A673 (cell line): Measurements from ENCODE around the gene ATP7B. TPM values are rescaled to one million over a fixed set of nuclear protein-coding genes. Genes with fewer than 3 reads are reported as not detected.

Source experiments
- BruUV-seq: library from RNA; stranded (reverse); fragments of 400-500 nt; replicated peaks from 2 replicates; lab custom pipeline; 2021; lab: Mats Ljungman, UMichigan
- CTCF ChIA-PET: fragments of 300-600 bp; sonication (Branson Sonifier 250); formaldehyde crosslinking; loops from one replicate; lab custom pipeline; 2022; ENCODE audit warnings: antibody characterized with exemption; lab: Charles Lee
- POLR2A ChIA-PET: fragments of 300-600 bp; sonication (Branson Sonifier 250); formaldehyde crosslinking; loops from one replicate; lab custom pipeline; 2022; ENCODE audit warnings: antibody characterized with exemption; ENCODE audit not compliant: low non-redundant PET; lab: Charles Lee
- DNase-seq: peaks from one replicate; pipeline ENCODE4 v3.0.0-alpha.2; 2015; ENCODE audit warnings: low spot score
- H3K27ac ChIP-seq: fragments of 200-600 bp; sonication (generic); 2 replicates; pipeline ENCODE4 v1.5.1; 2016; ENCODE audit warnings: mixed run types, low read depth, mild to moderate bottlenecking, mixed read lengths, antibody characterized with exemption, low read length; ENCODE audit not compliant: poor library complexity, severe bottlenecking
- H3K27me3 ChIP-seq: fragments of 200-600 bp; sonication (generic); replicated peaks from 2 replicates; pipeline ENCODE4 v1.6.1; 2017; ENCODE audit warnings: mixed run types, low read depth, mild to moderate bottlenecking, mixed read lengths, antibody characterized with exemption, low read length; ENCODE audit not compliant: insufficient read depth, poor library complexity
- H3K36me3 ChIP-seq: fragments of 200-600 bp; sonication (generic); 2 replicates; pipeline ENCODE4 v1.6.1; 2016; ENCODE audit warnings: mixed run types, mild to moderate bottlenecking, mixed read lengths, antibody characterized with exemption, low read length; ENCODE audit not compliant: insufficient read depth, poor library complexity, severe bottlenecking
- H3K4me1 ChIP-seq: fragments of 200-600 bp; sonication (generic); 2 replicates; pipeline ENCODE4 v1.6.1; 2017; ENCODE audit warnings: mixed run types, mild to moderate bottlenecking, mixed read lengths, antibody characterized with exemption, low read length; ENCODE audit not compliant: insufficient read depth, poor library complexity, severe bottlenecking
- H3K4me3 ChIP-seq: fragments of 200-600 bp; sonication (generic); 2 replicates; pipeline ENCODE4 v1.5.1; 2016; ENCODE audit warnings: low read depth, mixed run types, mild to moderate bottlenecking, mixed read lengths, low read length; ENCODE audit not compliant: poor library complexity, severe bottlenecking
- H3K9me3 ChIP-seq: fragments of 200-600 bp; sonication (generic); 2 replicates; pipeline ENCODE4 v1.6.1; 2016; ENCODE audit warnings: mixed run types, low read depth, mild to moderate bottlenecking, mixed read lengths, antibody characterized with exemption, low read length; ENCODE audit not compliant: poor library complexity, severe bottlenecking
- CTCF ChIP-seq: fragments of 300-800, 200-600 bp; sonication (generic); conservative IDR thresholded peaks from 2 replicates; pipeline ENCODE4 v1.5.1; 2017; ENCODE audit warnings: low read depth, mild to moderate bottlenecking, antibody characterized with exemption, low read length, moderate library complexity, mixed read lengths
- EZH2 ChIP-seq: fragments of 200-600 bp; sonication (generic); IDR thresholded peaks from 2 replicates; pipeline ENCODE4 v1.6.1; 2017; ENCODE audit warnings: borderline replicate concordance, low read depth, mild to moderate bottlenecking, mixed read lengths, antibody characterized with exemption, low read length; ENCODE audit not compliant: poor library complexity, severe bottlenecking
- intact Hi-C: fragments of 100-400 bp; cut with micrococcal nuclease; formaldehyde crosslinking; loops from one replicate; pipeline ENCODE4 v1.10.0; 2022; ENCODE audit not compliant: unreplicated experiment
- total RNA-seq: library from RNA; stranded (reverse); gene quantifications from 2 replicates; pipeline ENCODE4 v1.2.3, GENCODE V29; 2021

ATP7B gene
- total RNA-seq, 1 experiment from 2014 or later, result 2.9 TPM

GRCh38 chr13:51943721-51944120 is 67.5 kb downstream of the ATP7B start:
- Histone ChIP-seq H3K4me1 (no peaks in the 10 kb centered on the region), H3K4me3 (no peak overlapping the region), H3K27ac (no peak overlapping the region), H3K36me3 (no peaks in the 10 kb centered on the region), H3K9me3 (no peaks in the 10 kb centered on the region), H3K27me3 (peaks cover 3% of the 10 kb centered on the region)
- ChIA-PET POLR2A (no interaction called here), CTCF (no interaction called here)
- no peak for DNase-seq
- TF ChIP-seq EZH2, result no peak
- TF ChIP-seq CTCF, result no peak
- intact Hi-C loops, result no loop called here
- no TSS peak for BruUV-seq

GRCh38 chr13:51942189-51942588 is 69.1 kb downstream of the ATP7B start:
- no TSS peak for BruUV-seq
- DNase-seq, result no peak
- no peaks in the 10 kb centered on the region for H3K4me1 ChIP-seq
- no peaks in the 10 kb centered on the region for H3K36me3 ChIP-seq
- intact Hi-C loops, result no loop called here
- TF ChIP-seq CTCF (no peak), EZH2 (no peak)
- no peak overlapping the region for H3K4me3 ChIP-seq
- ChIA-PET POLR2A (no interaction called here), CTCF (no interaction called here)
- H3K27ac ChIP-seq, result no peak overlapping the region
- no peaks in the 10 kb centered on the region for H3K9me3 ChIP-seq
- peaks cover 3% of the 10 kb centered on the region for H3K27me3 ChIP-seq

DNA sequence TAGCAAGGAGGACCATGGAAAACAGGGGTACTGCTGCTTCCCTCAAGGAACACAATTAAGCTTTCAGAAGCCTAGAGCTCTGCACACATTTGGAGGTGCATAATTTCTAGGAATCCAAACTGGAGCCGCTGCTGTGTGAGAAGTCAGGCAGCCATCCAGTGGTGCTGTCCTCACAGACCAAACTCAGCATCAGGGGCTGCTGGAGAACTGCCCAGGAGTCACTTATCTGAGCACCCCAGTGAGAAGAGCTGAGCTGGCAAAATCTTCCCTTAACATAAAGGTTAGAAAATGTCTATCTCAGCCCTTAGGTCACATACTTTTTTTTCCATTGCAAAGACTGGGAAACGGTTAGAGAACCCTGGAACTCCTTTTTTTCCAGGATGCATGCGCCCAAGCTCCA is 72.8 kb downstream of the ATP7B start:
- Histone ChIP-seq H3K36me3 (no peaks in the 10 kb centered on the region), H3K27me3 (no peaks in the 10 kb centered on the region), H3K4me3 (no peak overlapping the region), H3K9me3 (no peaks in the 10 kb centered on the region), H3K27ac (no peak overlapping the region), H3K4me1 (no peaks in the 10 kb centered on the region)
- TF ChIP-seq CTCF (no peak), EZH2 (no peak)
- CTCF ChIA-PET, result no interaction called here
- no peak for DNase-seq
- intact Hi-C loops, result loop anchor here (10.0 kb wide), 1 partner anchor 296 kb away; no protein-coding TSS in a partner anchor
- POLR2A ChIA-PET, result no interaction called here
- BruUV-seq, result no TSS peak
